HCT116 (cell line): Measurements from ENCODE around the gene ADCY10. TPM values are rescaled to one million over a fixed set of nuclear protein-coding genes. Genes with fewer than 3 reads are reported as not detected.

ENCODE experiments used
- ATAC-seq: fragments of 200-7000 bp; cut with Tn5 transposase; 2 replicates; pipeline ENCODE4 v1.9.1; 2020; ENCODE audit warnings: mild to moderate bottlenecking, moderate library complexity
- BruUV-seq: library from RNA; stranded (reverse); fragments of 400-500 nt; replicated peaks from 2 replicates; lab custom pipeline; 2021; lab: Mats Ljungman, UMichigan
- CTCF ChIA-PET: fragments of 300-600 bp; sonication (Branson Sonifier 250); formaldehyde crosslinking; loops from one replicate; lab custom pipeline; 2021; ENCODE audit warnings: antibody characterized with exemption; lab: Charles Lee
- POLR2A ChIA-PET: fragments of 300-600, 350-600 bp; sonication (Branson Sonifier 250); formaldehyde crosslinking; loops from one replicate; lab custom pipeline; 2021; ENCODE audit warnings: antibody characterized with exemption; lab: Charles Lee
- RAD21 ChIA-PET, 2 experiments: fragments of 300-600 bp; sonication (Branson Sonifier 250); formaldehyde crosslinking; loops; one replicate each; lab custom pipeline; 2023; ENCODE audit warnings: low total read pairs in 2 of 2; ENCODE audit not compliant: uncharacterized antibody in 2 of 2, unreplicated experiment in 2 of 2, low non-redundant PET in 1 of 2; lab: Charles Lee
- DNase-seq: peaks from one replicate; pipeline ENCODE4 v3.0.0-alpha.2; 2010; ENCODE audit warnings: low read depth, low spot score
- H2AFZ ChIP-seq: fragments of 200-600 bp; shearing (Covaris generic), sonication (generic); 2 replicates; pipeline ENCODE4 v1.6.1; 2017; ENCODE audit warnings: low read depth, mixed run types, mixed read lengths, antibody characterized with exemption, low read length; ENCODE audit not compliant: poor library complexity, severe bottlenecking
- H3K27ac ChIP-seq: 2 replicates; pipeline ENCODE4 v1.5.1; 2012; ENCODE audit warnings: low read depth, low read length
- H3K27me3 ChIP-seq: fragments of 200-600 bp; sonication (generic); 2 replicates; pipeline ENCODE4 v1.6.1; 2016; ENCODE audit warnings: mixed run types, low read length, mixed read lengths; ENCODE audit not compliant: insufficient read depth
- H3K36me3 ChIP-seq, 2 experiments: fragments of 200-500 bp in 1 of 2; fragments of 200-600 bp in 1 of 2; sonication (Bioruptor generic) in 1 of 2; sonication (generic) in 1 of 2; 2 replicates each; pipeline versions ENCODE4 v1.5.1 to v1.6.1; 2014 to 2016; ENCODE audit warnings: low read length in 2 of 2, inconsistent platforms in 1 of 2, mixed read lengths in 1 of 2, mixed run types in 1 of 2; ENCODE audit not compliant: insufficient read depth in 2 of 2, control insufficient read depth in 1 of 2
- H3K4me1 ChIP-seq, 2 experiments: fragments of 200-600 bp in 1 of 2; sonication (generic) in 1 of 2; 2 replicates each; pipeline versions ENCODE4 v1.5.1 to v1.6.1; 2012 to 2017; ENCODE audit warnings: low read length in 2 of 2, inconsistent platforms in 1 of 2, mild to moderate bottlenecking in 1 of 2, mixed read lengths in 1 of 2, mixed run types in 1 of 2, moderate library complexity in 1 of 2; ENCODE audit not compliant: insufficient read depth in 2 of 2, control insufficient read depth in 1 of 2
- H3K4me2 ChIP-seq: fragments of 200-600 bp; sonication (generic); 2 replicates; pipeline ENCODE4 v1.6.1; 2017; ENCODE audit warnings: mixed run types, low read length, mixed read lengths
- H3K4me3 ChIP-seq, 2 experiments: fragments of 200-600 bp in 1 of 2; sonication (generic) in 1 of 2; replicated peaks in 1 of 2; 2 replicates each; pipeline ENCODE4 v1.5.1; 2011 to 2016; ENCODE audit warnings: low read length in 2 of 2, control low read depth in 1 of 2, low read depth in 1 of 2, mild to moderate bottlenecking in 1 of 2, mixed read lengths in 1 of 2, mixed run types in 1 of 2
- H3K79me2 ChIP-seq: fragments of 200-600 bp; sonication (generic); 2 replicates; pipeline ENCODE4 v1.6.1; 2017; ENCODE audit warnings: mild to moderate bottlenecking, mixed run types, low read length, moderate library complexity, mixed read lengths; ENCODE audit not compliant: insufficient read depth
- H3K9ac ChIP-seq: fragments of 200-600 bp; sonication (generic); 2 replicates; pipeline ENCODE4 v1.6.1; 2016; ENCODE audit warnings: low read length, mixed read lengths
- H3K9me2 ChIP-seq: fragments of 200-600 bp; sonication (generic), shearing (Covaris generic); 2 replicates; pipeline ENCODE4 v1.6.1; 2017; ENCODE audit warnings: mixed run types, mild to moderate bottlenecking, moderate library complexity; ENCODE audit not compliant: insufficient read depth
- H3K9me3 ChIP-seq, 2 experiments: fragments of 200-500 bp in 1 of 2; fragments of 200-600 bp in 1 of 2; sonication (Bioruptor generic) in 1 of 2; sonication (generic) in 1 of 2; 2 replicates each; pipeline ENCODE4 v1.6.1; 2014 to 2017; ENCODE audit warnings: low read length in 2 of 2, mixed read lengths in 2 of 2, inconsistent platforms in 1 of 2, low read depth in 1 of 2, mild to moderate bottlenecking in 1 of 2, mixed run types in 1 of 2, moderate library complexity in 1 of 2; ENCODE audit not compliant: control insufficient read depth in 1 of 2, insufficient read depth in 1 of 2
- H4K20me1 ChIP-seq: fragments of 200-600 bp; sonication (generic), shearing (Covaris generic); 2 replicates; pipeline ENCODE4 v1.6.1; 2017; ENCODE audit warnings: mixed run types, mild to moderate bottlenecking, moderate library complexity; ENCODE audit not compliant: insufficient read depth
- CBX3 ChIP-seq: IDR thresholded peaks from 2 replicates; pipeline ENCODE4 v1.6.1; 2012; ENCODE audit warnings: low read depth
- EZH2 ChIP-seq: fragments of 200-600 bp; sonication (generic); IDR thresholded peaks from 2 replicates; pipeline ENCODE4 v1.6.1; 2017; ENCODE audit warnings: antibody characterized with exemption, mixed run types
- FOSL1 ChIP-seq: IDR thresholded peaks from 2 replicates; pipeline ENCODE4 v1.6.1; 2012; ENCODE audit warnings: low read depth
- JUND ChIP-seq: IDR thresholded peaks from 2 replicates; pipeline ENCODE4 v1.6.1; 2012
- POLR2AphosphoS5 ChIP-seq: IDR thresholded peaks from 2 replicates; pipeline ENCODE4 v1.6.1; 2011; ENCODE audit warnings: mild to moderate bottlenecking, low read depth, low read length, moderate library complexity
- RAD21 ChIP-seq: IDR thresholded peaks from 2 replicates; pipeline ENCODE4 v1.6.1; 2012; ENCODE audit warnings: low read depth, mild to moderate bottlenecking
- TCF7L2 ChIP-seq: IDR thresholded peaks from 2 replicates; pipeline ENCODE4 v1.7.0; 2011; ENCODE audit warnings: borderline replicate concordance, inconsistent platforms; ENCODE audit not compliant: insufficient read depth, insufficient read length; ENCODE audit errors: extremely low read depth
- YY1 ChIP-seq: IDR thresholded peaks from 2 replicates; pipeline ENCODE4 v1.6.1; 2011; ENCODE audit warnings: low read length, low read depth, moderate library complexity, mild to moderate bottlenecking; ENCODE audit not compliant: insufficient replicate concordance; ENCODE audit errors: extremely low read depth
- intact Hi-C: fragments of 100-400 bp; cut with micrococcal nuclease; formaldehyde crosslinking; loops from 2 replicates; pipeline ENCODE4 v1.10.0; 2022
- total RNA-seq: library from RNA; stranded (reverse); gene quantifications from one replicate; pipeline ENCODE4 v1.2.1, GENCODE V29; 2021; ENCODE audit not compliant: unreplicated experiment
- TF ChIP-seq, protein P1 (sequence below): IDR thresholded peaks from 2 replicates; pipeline ENCODE4 v1.6.1; 2012; ENCODE audit warnings: low read depth
- TF ChIP-seq, protein P2 (sequence below): IDR thresholded peaks from 2 replicates; pipeline ENCODE4 v1.6.1; 2011; ENCODE audit warnings: mild to moderate bottlenecking, low read length, moderate library complexity; ENCODE audit not compliant: insufficient replicate concordance; ENCODE audit errors: extremely low read depth
- TF ChIP-seq, protein P3 (sequence below): IDR thresholded peaks from 2 replicates; pipeline ENCODE4 v1.6.1; 2012

Gene ADCY10
- total RNA-seq, 1 experiment from 2014 or later: 0.30 TPM

DNA sequence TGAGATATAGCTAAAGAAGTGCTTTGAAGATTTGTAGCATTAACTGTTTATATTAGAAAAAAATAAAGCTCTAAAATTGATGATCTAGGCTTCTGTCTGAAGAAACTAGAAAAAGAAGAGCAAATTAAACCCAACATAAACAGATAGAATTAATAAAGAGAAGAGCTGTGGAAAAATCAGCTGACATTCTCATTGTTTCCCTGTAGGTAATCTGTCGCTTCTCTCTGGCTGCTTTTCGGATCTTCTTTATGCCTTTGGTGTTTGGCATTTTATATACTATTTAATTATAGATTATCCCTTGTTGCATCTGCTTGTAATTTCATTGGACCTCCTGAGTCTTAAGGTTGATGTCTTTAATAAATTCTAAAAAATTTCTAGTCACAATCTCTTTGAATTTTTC is 132.4 kb downstream of the ADCY10 start:
- Histone ChIP-seq H3K4me3 (no peak overlapping the region), H3K9me3 (no peaks in the 10 kb centered on the region), H3K9me2 (no peaks in the 10 kb centered on the region), H3K27me3 (no peaks in the 10 kb centered on the region), H3K36me3 (peaks cover 0 to 5% of the 10 kb centered on the region in 2 experiments; a peak in 1 of 4 replicates), H4K20me1 (no peaks in the 10 kb centered on the region), H3K4me2 (no peak overlapping the region), H3K27ac (no peak overlapping the region), H3K79me2 (no peaks in the 10 kb centered on the region), H3K9ac (no peak overlapping the region), H3K4me1 (no peaks in the 10 kb centered on the region), H2AFZ (no peak overlapping the region)
- ATAC-seq (no peak), DNase-seq (no peak)
- TF ChIP-seq YY1 (no peak), POLR2AphosphoS5 (no peak), CBX3 (no peak), EZH2 (no peak), FOSL1 (no peak), JUND (no peak), TCF7L2 (no peak), RAD21 (no peak)
- TF ChIP-seq, protein P1, sequence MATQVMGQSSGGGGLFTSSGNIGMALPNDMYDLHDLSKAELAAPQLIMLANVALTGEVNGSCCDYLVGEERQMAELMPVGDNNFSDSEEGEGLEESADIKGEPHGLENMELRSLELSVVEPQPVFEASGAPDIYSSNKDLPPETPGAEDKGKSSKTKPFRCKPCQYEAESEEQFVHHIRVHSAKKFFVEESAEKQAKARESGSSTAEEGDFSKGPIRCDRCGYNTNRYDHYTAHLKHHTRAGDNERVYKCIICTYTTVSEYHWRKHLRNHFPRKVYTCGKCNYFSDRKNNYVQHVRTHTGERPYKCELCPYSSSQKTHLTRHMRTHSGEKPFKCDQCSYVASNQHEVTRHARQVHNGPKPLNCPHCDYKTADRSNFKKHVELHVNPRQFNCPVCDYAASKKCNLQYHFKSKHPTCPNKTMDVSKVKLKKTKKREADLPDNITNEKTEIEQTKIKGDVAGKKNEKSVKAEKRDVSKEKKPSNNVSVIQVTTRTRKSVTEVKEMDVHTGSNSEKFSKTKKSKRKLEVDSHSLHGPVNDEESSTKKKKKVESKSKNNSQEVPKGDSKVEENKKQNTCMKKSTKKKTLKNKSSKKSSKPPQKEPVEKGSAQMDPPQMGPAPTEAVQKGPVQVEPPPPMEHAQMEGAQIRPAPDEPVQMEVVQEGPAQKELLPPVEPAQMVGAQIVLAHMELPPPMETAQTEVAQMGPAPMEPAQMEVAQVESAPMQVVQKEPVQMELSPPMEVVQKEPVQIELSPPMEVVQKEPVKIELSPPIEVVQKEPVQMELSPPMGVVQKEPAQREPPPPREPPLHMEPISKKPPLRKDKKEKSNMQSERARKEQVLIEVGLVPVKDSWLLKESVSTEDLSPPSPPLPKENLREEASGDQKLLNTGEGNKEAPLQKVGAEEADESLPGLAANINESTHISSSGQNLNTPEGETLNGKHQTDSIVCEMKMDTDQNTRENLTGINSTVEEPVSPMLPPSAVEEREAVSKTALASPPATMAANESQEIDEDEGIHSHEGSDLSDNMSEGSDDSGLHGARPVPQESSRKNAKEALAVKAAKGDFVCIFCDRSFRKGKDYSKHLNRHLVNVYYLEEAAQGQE: no peak
- TF ChIP-seq, protein P2, sequence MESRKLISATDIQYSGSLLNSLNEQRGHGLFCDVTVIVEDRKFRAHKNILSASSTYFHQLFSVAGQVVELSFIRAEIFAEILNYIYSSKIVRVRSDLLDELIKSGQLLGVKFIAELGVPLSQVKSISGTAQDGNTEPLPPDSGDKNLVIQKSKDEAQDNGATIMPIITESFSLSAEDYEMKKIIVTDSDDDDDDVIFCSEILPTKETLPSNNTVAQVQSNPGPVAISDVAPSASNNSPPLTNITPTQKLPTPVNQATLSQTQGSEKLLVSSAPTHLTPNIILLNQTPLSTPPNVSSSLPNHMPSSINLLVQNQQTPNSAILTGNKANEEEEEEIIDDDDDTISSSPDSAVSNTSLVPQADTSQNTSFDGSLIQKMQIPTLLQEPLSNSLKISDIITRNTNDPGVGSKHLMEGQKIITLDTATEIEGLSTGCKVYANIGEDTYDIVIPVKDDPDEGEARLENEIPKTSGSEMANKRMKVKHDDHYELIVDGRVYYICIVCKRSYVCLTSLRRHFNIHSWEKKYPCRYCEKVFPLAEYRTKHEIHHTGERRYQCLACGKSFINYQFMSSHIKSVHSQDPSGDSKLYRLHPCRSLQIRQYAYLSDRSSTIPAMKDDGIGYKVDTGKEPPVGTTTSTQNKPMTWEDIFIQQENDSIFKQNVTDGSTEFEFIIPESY: no peak
- TF ChIP-seq, protein P3, sequence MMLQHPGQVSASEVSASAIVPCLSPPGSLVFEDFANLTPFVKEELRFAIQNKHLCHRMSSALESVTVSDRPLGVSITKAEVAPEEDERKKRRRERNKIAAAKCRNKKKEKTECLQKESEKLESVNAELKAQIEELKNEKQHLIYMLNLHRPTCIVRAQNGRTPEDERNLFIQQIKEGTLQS: no peak
- ChIA-PET RAD21 (no interaction called here), CTCF (interaction anchor here (1.2 kb wide), 1 partner anchor 21 kb away, joined by 3 read pairs; no protein-coding TSS in a partner anchor), POLR2A (no interaction called here)
- intact Hi-C loops: no loop called here
- no TSS peak for BruUV-seq
